ENCODE data around the gene BCL10.

The BCL10 gene

GRCh38 chr1:85230305-85230977 is 46.0 kb downstream of the BCL10 start:
- Mint-ChIP-seq H3K36me3 (ENCODE audit: low read depth) (no peaks in the 10 kb centered on the region), H3K27ac (no peak overlapping the region), H3K27me3 (ENCODE audit: low read depth, poor library complexity) (peaks cover 4% of the 10 kb centered on the region), H3K4me1 (peaks cover 30% of the 10 kb centered on the region), H3K9me3 (no peaks in the 10 kb centered on the region), H3K4me3 (no peak overlapping the region)
- TF ChIP-seq, protein P1, sequence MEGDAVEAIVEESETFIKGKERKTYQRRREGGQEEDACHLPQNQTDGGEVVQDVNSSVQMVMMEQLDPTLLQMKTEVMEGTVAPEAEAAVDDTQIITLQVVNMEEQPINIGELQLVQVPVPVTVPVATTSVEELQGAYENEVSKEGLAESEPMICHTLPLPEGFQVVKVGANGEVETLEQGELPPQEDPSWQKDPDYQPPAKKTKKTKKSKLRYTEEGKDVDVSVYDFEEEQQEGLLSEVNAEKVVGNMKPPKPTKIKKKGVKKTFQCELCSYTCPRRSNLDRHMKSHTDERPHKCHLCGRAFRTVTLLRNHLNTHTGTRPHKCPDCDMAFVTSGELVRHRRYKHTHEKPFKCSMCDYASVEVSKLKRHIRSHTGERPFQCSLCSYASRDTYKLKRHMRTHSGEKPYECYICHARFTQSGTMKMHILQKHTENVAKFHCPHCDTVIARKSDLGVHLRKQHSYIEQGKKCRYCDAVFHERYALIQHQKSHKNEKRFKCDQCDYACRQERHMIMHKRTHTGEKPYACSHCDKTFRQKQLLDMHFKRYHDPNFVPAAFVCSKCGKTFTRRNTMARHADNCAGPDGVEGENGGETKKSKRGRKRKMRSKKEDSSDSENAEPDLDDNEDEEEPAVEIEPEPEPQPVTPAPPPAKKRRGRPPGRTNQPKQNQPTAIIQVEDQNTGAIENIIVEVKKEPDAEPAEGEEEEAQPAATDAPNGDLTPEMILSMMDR (IDR thresholded peaks at IDR 0.05), result peak; percentile 12
- no peak for DNase-seq

GRCh38 chr1:85229574-85230097 is 46.8 kb downstream of the BCL10 start:
- no peaks in the 10 kb centered on the region for H3K36me3 Mint-ChIP-seq (ENCODE audit: low read depth)
- H3K9me3 Mint-ChIP-seq, result no peaks in the 10 kb centered on the region
- peaks cover 38% of the 10 kb centered on the region for H3K4me1 Mint-ChIP-seq
- H3K27ac Mint-ChIP-seq, result no peak overlapping the region
- H3K27me3 Mint-ChIP-seq (ENCODE audit: low read depth, poor library complexity), result no peaks in the 10 kb centered on the region
- no peak overlapping the region for H3K4me3 Mint-ChIP-seq
- TF ChIP-seq, protein P1 (IDR thresholded peaks at IDR 0.05), result no peak
- no peak for DNase-seq

DNA sequence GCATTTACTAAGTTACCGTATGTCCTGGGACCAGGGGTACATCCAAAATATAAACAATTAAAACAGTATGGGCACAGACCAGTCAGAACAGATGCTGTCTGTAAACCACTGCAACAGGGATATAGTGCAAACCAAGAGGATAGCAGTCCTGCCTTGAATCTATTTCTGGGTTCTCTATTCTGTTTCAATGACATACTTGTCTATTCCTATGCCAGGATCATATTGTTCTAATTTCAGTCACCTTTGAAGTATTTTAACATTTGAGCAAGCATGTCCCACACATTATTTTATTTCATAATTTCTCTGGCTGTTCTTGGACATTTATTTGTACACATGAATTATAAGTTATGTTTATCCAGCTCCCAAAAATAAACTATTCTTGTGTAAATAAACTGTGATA is 47.5 kb downstream of the BCL10 start:
- Mint-ChIP-seq H3K27ac (no peak overlapping the region), H3K4me3 (no peak overlapping the region), H3K27me3 (ENCODE audit: low read depth, poor library complexity) (no peaks in the 10 kb centered on the region), H3K36me3 (ENCODE audit: low read depth) (no peaks in the 10 kb centered on the region), H3K4me1 (peaks cover 44% of the 10 kb centered on the region), H3K9me3 (no peaks in the 10 kb centered on the region)
- DNase-seq, result no peak
- TF ChIP-seq, protein P1 (IDR thresholded peaks at IDR 0.05), result no peak

DNA sequence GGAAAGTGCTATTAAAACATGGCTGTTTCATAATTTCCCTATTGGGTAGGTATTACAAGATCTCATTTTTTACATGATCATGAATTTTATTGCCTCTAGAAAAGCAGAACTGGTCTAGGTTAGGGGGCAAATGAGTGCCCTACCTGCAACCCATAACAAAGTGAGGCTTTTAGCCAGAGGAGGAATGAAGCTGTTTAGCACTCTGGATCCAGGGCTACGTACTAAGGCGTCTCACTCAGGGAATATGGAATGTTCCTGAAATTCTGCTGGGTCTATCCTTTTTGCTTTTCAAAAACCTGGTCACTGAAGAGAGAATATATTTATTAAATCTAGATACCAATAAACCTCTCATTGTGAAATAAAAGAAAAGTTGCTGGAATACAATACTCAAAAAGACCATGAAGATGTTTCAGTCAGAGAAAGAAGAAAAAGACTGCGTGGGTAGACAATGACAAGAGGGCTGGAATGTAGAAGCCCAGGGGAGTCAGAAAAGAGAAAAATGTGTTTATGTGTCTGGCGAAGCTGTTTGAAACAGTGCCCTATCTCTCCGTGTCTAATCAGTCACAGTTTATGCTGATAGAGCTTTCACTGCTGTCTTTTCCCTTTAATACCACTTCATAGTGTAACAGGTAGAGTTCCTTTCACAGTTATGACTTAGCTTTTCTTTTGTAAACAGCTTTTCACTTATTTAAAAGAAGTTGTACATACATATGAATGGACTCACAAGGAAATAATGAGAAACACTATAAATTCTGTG is 50.6 kb downstream of the BCL10 start:
- H3K27me3 Mint-ChIP-seq (ENCODE audit: low read depth, poor library complexity), result no peaks in the 10 kb centered on the region
- peak overlapping the region; percentile 40 for H3K4me3 Mint-ChIP-seq
- peak overlapping the region; percentile 20 for H3K27ac Mint-ChIP-seq
- no peaks in the 10 kb centered on the region for H3K36me3 Mint-ChIP-seq (ENCODE audit: low read depth)
- peaks cover 47% of the 10 kb centered on the region for H3K4me1 Mint-ChIP-seq
- TF ChIP-seq, protein P1 (IDR thresholded peaks at IDR 0.05), result no peak
- no peak for DNase-seq
- no peaks in the 10 kb centered on the region for H3K9me3 Mint-ChIP-seq

- Mint-ChIP-seq H3K27me3 (ENCODE audit: low read depth, poor library complexity) (no peaks in the 10 kb centered on the region), H3K9me3 (no peaks in the 10 kb centered on the region), H3K36me3 (ENCODE audit: low read depth) (no peaks in the 10 kb centered on the region), H3K4me1 (peaks cover 46% of the 10 kb centered on the region), H3K4me3 (no peak overlapping the region), H3K27ac (no peak overlapping the region)
- TF ChIP-seq, protein P1 (IDR thresholded peaks at IDR 0.05), result no peak
- no peak for DNase-seq
Measured at GRCh38 chr1:85224734-85225623, 51.5 kb downstream of the BCL10 start.

Data from nephron progenitor cell (in vitro differentiated cells).